Panc1 (cell line): ENCODE results near the gene OR1G1. TPM values are rescaled to one million over a fixed set of nuclear protein-coding genes. Genes with fewer than 3 reads are reported as not detected.

ENCODE experiments used
- total RNA-seq: library from RNA; stranded (reverse); gene quantifications from one replicate; pipeline ENCODE4 v1.2.1, GENCODE V29; 2021; ENCODE audit not compliant: unreplicated experiment

Gene OR1G1
- total RNA-seq, 1 experiment from 2014 or later: not detected

Other genes with a start within 250 kb of the OR1G1 start
- gene OR1D5, start 63.9 kb downstream of the OR1G1 start, total RNA-seq: not detected
- not detected for gene OR1D2, start 23.1 kb downstream of the OR1G1 start, total RNA-seq
- not detected for gene OR1A2, start 70.0 kb upstream of the OR1G1 start, total RNA-seq
- not detected for gene OR1A1, start 80.1 kb upstream of the OR1G1 start, total RNA-seq
- gene OR3A1, start 170.8 kb upstream of the OR1G1 start, total RNA-seq: not detected